Measurements from ENCODE around the gene CFAP77.

DNA sequence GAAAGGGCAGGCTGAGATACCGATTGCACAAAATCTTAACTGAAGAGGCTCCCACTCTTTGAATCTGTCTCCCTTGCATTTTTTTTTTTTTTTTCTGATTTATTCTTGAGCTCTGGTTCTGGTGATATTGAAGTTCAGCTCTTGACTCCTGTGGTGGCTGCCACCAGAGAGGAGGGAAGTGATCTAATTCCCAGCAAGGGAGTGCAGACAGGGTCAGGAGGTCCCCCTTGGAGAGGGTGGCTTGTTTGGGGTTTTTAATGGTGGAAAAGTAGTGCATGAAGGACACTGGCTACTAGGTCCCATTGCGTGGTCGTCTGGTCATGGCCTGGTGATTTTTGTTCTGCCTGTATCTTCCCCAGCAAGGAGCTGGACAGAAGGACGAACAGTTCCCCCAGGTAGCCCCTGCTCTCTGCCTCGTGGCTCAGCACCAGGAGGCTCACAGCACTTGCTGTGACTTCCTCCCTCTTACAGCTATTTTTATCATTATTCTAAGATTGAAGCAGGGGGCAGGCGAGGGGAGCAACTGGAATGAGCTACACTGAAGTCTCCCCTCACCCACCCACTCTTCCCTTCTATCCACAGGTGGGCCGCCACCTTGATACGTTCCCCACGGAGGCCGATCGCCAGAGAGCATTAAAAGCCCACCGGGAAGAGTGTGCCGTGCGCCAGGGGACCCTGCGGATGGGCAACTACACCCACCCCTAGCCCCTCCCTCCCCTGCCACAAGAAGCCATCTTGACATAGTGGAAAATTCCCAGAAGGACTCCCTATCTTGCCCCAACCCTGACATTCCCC is 162.0 kb downstream of the CFAP77 start:
- TF ChIP-seq, protein P1, sequence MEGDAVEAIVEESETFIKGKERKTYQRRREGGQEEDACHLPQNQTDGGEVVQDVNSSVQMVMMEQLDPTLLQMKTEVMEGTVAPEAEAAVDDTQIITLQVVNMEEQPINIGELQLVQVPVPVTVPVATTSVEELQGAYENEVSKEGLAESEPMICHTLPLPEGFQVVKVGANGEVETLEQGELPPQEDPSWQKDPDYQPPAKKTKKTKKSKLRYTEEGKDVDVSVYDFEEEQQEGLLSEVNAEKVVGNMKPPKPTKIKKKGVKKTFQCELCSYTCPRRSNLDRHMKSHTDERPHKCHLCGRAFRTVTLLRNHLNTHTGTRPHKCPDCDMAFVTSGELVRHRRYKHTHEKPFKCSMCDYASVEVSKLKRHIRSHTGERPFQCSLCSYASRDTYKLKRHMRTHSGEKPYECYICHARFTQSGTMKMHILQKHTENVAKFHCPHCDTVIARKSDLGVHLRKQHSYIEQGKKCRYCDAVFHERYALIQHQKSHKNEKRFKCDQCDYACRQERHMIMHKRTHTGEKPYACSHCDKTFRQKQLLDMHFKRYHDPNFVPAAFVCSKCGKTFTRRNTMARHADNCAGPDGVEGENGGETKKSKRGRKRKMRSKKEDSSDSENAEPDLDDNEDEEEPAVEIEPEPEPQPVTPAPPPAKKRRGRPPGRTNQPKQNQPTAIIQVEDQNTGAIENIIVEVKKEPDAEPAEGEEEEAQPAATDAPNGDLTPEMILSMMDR (IDR thresholded peaks at IDR 0.05) = no peak
- no peak for TF ChIP-seq ZFX (IDR thresholded peaks at IDR 0.05; ENCODE audit: borderline replicate concordance)

Measured in 22Rv1 (cell line).